HL-60 (cell line): Measurements from ENCODE around the gene PTPMT1.
"Not testable (repeated sequence)": the region's sequence is repeated elsewhere in the genome, so short reads cannot be mapped to it uniquely, and the experiment has no call there.

ENCODE experiments used
- GABPA ChIP-seq: IDR thresholded peaks from 2 replicates; pipeline ENCODE4 v1.6.1; 2012; ENCODE audit warnings: low read depth
- POLR2AphosphoS5 ChIP-seq: IDR thresholded peaks from 2 replicates; pipeline ENCODE4 v1.6.1; 2012; ENCODE audit warnings: low read depth
- SPI1 ChIP-seq: IDR thresholded peaks from 2 replicates; pipeline ENCODE4 v1.6.1; 2012; ENCODE audit warnings: low read depth, mild to moderate bottlenecking, borderline replicate concordance
- TF ChIP-seq, protein P1 (sequence below): IDR thresholded peaks from one replicate; pipeline ENCODE4 v1.5.1; 2011; ENCODE audit warnings: low read length, control low read depth, inconsistent platforms; ENCODE audit not compliant: insufficient read depth
- TF ChIP-seq, protein P2 (sequence below): IDR thresholded peaks from 2 replicates; pipeline ENCODE4 v1.6.1; 2012; ENCODE audit warnings: low read depth; ENCODE audit not compliant: insufficient replicate concordance

DNA sequence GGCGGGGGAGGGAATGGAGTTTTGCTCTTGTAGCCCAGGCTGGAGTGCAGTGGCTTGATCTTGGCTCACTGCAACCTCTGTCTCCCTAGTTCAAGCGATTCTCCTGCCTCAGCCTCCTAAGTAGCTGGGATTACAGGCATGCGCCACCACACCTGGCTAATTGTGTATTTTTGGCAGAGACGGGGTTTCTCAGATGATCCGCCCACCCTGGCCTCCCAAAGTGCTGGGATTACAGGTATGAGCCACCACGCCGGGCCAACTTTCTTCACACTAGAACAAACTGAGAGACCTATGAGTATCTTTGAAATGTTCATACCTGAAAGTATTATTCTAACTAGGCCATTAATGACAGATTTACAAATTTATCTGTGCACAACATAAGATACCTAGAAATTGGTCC lies 19.1 kb upstream of the PTPMT1 start:
- TF ChIP-seq, protein P1, sequence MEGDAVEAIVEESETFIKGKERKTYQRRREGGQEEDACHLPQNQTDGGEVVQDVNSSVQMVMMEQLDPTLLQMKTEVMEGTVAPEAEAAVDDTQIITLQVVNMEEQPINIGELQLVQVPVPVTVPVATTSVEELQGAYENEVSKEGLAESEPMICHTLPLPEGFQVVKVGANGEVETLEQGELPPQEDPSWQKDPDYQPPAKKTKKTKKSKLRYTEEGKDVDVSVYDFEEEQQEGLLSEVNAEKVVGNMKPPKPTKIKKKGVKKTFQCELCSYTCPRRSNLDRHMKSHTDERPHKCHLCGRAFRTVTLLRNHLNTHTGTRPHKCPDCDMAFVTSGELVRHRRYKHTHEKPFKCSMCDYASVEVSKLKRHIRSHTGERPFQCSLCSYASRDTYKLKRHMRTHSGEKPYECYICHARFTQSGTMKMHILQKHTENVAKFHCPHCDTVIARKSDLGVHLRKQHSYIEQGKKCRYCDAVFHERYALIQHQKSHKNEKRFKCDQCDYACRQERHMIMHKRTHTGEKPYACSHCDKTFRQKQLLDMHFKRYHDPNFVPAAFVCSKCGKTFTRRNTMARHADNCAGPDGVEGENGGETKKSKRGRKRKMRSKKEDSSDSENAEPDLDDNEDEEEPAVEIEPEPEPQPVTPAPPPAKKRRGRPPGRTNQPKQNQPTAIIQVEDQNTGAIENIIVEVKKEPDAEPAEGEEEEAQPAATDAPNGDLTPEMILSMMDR, result not testable (repeated sequence)
- TF ChIP-seq GABPA, POLR2AphosphoS5, SPI1: not testable (repeated sequence)
- TF ChIP-seq, protein P2, sequence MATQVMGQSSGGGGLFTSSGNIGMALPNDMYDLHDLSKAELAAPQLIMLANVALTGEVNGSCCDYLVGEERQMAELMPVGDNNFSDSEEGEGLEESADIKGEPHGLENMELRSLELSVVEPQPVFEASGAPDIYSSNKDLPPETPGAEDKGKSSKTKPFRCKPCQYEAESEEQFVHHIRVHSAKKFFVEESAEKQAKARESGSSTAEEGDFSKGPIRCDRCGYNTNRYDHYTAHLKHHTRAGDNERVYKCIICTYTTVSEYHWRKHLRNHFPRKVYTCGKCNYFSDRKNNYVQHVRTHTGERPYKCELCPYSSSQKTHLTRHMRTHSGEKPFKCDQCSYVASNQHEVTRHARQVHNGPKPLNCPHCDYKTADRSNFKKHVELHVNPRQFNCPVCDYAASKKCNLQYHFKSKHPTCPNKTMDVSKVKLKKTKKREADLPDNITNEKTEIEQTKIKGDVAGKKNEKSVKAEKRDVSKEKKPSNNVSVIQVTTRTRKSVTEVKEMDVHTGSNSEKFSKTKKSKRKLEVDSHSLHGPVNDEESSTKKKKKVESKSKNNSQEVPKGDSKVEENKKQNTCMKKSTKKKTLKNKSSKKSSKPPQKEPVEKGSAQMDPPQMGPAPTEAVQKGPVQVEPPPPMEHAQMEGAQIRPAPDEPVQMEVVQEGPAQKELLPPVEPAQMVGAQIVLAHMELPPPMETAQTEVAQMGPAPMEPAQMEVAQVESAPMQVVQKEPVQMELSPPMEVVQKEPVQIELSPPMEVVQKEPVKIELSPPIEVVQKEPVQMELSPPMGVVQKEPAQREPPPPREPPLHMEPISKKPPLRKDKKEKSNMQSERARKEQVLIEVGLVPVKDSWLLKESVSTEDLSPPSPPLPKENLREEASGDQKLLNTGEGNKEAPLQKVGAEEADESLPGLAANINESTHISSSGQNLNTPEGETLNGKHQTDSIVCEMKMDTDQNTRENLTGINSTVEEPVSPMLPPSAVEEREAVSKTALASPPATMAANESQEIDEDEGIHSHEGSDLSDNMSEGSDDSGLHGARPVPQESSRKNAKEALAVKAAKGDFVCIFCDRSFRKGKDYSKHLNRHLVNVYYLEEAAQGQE, result not testable (repeated sequence)
